ENCODE results near the gene PLEKHF1. TPM values are rescaled to one million over a fixed set of nuclear protein-coding genes. Genes with fewer than 3 reads are reported as not detected.

The PLEKHF1 gene
- total and polyA plus RNA-seq, 2 of the 8 experiments (the other 6 are each of a cell fraction or from before 2014, with no cell fraction given), result 11.1 to 18.4 TPM

- TF ChIP-seq KDM5A (IDR thresholded peaks at IDR 0.05; ENCODE audit: low read length) (no peak), EP300 (IDR thresholded peaks at IDR 0.05; ENCODE audit: borderline replicate concordance in 1 of 2, low read depth in 2 of 2, low read length in 2 of 2) (no peak), YY1 (IDR thresholded peaks at IDR 0.05; ENCODE audit: low read depth, low read length) (no peak), CHD1 (IDR thresholded peaks at IDR 0.05; ENCODE audit: low read depth, low read length) (no peak), CTCF (IDR thresholded peaks at IDR 0.05; ENCODE audit: control extremely low read depth in 1 of 3, insufficient read depth in 1 of 3, low read depth in 1 of 3, low read length in 3 of 3) (no peak), SIX5 (IDR thresholded peaks at IDR 0.05; ENCODE audit: low read depth, low read length) (no peak), CHD2 (IDR thresholded peaks at IDR 0.05; ENCODE audit: low read length) (no peak), E2F6 (IDR thresholded peaks at IDR 0.05) (no peak), ATF2 (IDR thresholded peaks at IDR 0.05; ENCODE audit: low read length) (no peak), POU5F1 (IDR thresholded peaks at IDR 0.05; ENCODE audit: low read depth, low read length) (no peak)
Observed at GRCh38 chr19:29704562-29705558, 39.6 kb downstream of the PLEKHF1 start (continued).

All from H1 (cell line).